GM12873 (cell line): Measurements from ENCODE around the gene HPDL.

Experiments used
- TF ChIP-seq, protein P1 (sequence below): IDR thresholded peaks from 2 replicates; pipeline ENCODE4 v1.5.1; 2012; ENCODE audit warnings: low read depth, mild to moderate bottlenecking, moderate library complexity, low read length, control low read depth; ENCODE audit not compliant: insufficient read depth; ENCODE audit errors: missing control alignments

HPDL gene

DNA sequence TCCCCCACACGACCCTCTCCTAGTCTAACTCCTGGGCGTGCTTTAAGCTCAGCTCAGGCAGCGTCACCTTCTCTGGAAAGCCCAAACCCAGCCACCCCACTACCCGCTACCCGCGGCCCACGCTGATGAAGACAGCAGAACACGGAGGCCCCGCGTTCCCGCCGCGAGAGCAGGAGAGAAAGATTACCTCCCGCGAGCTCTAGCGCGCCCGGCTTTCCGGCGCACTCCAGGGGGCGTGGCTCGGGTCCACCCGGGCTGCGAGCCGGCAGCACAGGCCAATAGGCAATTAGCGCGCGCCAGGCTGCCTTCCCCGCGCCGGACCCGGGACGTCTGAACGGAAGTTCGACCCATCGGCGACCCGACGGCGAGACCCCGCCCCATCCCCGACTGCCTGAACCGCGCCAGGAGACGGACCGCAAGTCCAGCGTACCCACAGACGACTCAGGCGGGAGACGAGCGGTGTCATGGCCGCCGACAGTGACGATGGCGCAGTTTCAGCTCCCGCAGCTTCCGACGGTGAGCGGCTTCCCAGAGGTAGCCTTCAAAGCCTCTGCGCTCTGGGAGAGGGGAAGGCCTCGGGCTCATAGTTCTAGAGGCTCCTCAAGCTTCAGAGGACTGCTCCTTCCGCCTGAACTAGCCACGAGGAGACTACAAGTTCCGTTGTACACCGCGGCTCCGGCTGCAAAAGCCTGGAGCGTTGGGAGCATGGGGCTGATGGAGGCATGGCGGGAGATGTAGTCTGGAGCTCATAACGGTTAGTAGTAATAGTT is 13.3 kb downstream of the HPDL start, which contains the start of the genes MUTYH and TOE1:
Gene MUTYH, minus strand, starts transcription at position 652 of the 770 bp plus-strand sequence. CDS start 5,935 bp downstream, outside the sequence.
Gene TOE1, plus strand, starts transcription at position 382 of the 770 bp plus-strand sequence. Its CDS starts 83 bp downstream, at position 465.
- TF ChIP-seq, protein P1, sequence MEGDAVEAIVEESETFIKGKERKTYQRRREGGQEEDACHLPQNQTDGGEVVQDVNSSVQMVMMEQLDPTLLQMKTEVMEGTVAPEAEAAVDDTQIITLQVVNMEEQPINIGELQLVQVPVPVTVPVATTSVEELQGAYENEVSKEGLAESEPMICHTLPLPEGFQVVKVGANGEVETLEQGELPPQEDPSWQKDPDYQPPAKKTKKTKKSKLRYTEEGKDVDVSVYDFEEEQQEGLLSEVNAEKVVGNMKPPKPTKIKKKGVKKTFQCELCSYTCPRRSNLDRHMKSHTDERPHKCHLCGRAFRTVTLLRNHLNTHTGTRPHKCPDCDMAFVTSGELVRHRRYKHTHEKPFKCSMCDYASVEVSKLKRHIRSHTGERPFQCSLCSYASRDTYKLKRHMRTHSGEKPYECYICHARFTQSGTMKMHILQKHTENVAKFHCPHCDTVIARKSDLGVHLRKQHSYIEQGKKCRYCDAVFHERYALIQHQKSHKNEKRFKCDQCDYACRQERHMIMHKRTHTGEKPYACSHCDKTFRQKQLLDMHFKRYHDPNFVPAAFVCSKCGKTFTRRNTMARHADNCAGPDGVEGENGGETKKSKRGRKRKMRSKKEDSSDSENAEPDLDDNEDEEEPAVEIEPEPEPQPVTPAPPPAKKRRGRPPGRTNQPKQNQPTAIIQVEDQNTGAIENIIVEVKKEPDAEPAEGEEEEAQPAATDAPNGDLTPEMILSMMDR, result no peak

DNA sequence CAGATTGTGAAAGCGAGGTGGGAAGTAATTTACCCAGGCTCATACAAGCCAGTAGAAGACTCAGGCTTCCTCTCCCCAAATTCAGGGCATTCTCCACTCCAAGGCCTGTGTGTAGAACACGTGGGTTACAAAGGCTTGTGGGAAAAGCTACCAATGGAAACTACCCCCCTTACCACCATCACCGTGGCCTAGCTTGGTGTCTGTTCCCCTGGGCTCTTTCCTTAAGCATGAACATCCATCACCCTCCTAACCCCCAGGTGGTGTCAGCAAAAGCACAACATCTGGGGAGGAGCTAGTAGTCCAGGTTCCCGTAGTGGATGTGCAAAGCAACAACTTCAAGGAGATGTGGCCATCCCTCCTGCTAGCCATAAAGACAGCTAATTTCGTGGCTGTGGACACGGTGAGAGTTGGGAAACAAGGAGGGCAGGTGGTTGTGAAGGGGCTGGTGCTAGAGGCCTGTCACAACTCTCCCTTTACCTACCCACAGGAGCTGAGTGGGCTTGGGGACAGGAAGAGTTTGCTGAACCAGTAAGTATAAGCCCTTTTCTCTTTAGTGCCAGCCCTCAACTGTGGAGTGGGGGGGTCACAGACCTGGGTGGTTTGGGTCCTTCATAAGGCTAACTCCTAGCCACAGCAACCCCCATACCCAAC is 14.2 kb downstream of the HPDL start:
- TF ChIP-seq, protein P1, result no peak

DNA sequence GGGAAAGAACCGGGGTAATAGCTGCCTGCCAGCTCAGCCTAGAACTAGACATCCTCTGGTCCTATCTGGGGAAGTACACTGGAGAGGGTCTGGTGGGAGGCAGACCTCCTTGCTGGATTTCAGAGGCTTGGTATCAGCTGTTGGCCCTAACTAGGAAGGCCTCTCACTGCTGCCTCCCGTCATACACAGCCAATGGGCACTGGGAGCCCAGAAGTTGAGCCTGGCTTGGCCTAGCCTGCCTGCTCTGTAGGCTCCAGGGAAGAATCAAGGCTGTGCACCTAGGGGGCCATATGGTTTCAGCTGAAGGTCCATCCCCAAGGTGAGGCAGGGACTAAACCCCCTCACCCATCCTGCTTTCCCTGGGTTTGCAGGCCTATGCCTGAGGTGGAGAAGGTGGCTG is 17.8 kb downstream of the HPDL start:
- TF ChIP-seq, protein P1, result no peak

DNA sequence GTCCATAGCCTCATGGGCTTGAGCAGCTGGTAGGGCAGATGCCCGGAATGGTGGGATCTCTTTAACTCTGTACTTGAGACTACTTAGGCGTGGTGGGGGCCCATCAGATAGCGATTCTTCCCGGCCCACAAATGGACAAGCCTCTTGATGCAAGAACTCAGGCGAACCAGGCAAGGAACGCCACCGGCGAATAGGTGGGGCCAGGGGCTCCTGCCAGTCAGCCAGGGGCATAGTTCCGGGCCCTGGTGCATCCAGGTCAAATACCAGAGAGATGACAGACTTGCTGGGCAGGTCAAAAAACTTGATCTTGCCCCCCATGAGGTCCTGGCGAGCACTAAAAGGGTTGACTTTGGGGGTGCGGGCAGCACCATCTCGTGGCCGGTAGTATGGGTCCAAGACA is 18.3 kb downstream of the HPDL start:
- TF ChIP-seq, protein P1, result no peak

DNA sequence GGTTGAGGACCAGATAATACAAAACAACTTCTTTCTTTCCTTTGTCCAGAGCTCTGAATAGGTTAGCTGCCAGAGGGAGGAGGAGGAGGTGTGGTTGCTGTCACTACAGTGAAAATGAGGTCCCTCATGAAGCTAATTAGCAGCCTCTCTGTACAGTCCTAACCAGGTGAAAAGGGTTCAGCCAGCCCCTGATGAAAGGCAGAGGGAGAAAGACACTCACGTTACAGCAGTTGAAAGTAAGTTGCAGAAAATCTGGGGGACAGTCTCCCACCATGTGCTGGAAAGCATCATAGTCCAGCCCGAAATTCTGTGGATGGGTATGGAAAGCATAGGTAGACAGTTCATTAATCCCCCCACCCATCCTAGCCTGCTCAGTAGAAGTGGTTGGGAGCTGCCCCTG is 19.8 kb downstream of the HPDL start:
- TF ChIP-seq, protein P1, result no peak

DNA sequence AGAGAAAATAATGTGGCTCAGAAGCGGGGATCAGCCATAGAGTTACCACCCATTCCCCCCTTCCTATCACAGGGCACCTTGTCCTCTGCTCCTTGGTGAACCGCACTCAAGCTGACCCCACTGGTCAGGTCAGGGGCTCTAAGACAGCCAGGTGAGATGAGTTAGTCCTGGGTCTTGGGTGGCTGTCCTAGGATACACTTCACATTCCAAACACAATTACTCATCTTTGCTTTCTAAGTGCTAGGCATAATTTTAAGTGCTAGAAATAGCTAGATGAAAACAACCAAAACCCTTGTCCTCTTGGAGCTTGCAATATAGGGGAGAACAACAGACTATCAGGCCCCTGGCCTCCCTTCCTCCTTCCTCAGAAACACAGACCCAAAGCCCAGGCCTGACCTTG is 21.3 kb downstream of the HPDL start:
- TF ChIP-seq, protein P1, result no peak

DNA sequence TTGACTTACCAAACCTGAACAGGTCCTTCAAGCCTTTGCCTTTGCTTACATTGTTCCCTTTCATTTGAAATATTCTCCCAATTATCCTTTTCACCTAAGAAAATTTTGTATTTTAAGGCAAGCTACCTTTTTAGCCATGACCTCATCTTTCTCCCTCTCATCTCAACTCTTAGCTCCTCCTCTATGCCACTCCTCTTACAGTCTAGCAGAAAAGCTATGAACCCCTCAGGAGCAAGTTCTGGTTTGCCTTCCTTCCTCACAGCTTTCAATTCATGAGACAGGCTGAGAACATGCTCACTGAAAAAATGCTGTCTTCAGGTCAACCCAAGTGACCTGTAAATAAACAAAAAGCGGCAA is 21.9 kb downstream of the HPDL start:
- TF ChIP-seq, protein P1, result no peak
